SU-DHL-6 (cell line): ENCODE measurements around the gene C1QTNF1.

ENCODE experiments used
- EZH2phosphoT487 ChIP-seq: fragments of 200-600 bp; sonication (generic), shearing (Covaris generic); conservative IDR thresholded peaks from 2 replicates; pipeline ENCODE4 v1.6.1; 2018; ENCODE audit warnings: mild to moderate bottlenecking, antibody characterized with exemption, low read length, moderate library complexity, mixed read lengths
- TF ChIP-seq, protein P1 (sequence below): fragments of 200-600 bp; sonication (generic); IDR thresholded peaks from one replicate; pipeline ENCODE4 v1.5.1; 2017; ENCODE audit warnings: antibody characterized with exemption, mild to moderate bottlenecking, low read length, moderate library complexity; ENCODE audit not compliant: insufficient read depth, poor library complexity, severe bottlenecking

DNA sequence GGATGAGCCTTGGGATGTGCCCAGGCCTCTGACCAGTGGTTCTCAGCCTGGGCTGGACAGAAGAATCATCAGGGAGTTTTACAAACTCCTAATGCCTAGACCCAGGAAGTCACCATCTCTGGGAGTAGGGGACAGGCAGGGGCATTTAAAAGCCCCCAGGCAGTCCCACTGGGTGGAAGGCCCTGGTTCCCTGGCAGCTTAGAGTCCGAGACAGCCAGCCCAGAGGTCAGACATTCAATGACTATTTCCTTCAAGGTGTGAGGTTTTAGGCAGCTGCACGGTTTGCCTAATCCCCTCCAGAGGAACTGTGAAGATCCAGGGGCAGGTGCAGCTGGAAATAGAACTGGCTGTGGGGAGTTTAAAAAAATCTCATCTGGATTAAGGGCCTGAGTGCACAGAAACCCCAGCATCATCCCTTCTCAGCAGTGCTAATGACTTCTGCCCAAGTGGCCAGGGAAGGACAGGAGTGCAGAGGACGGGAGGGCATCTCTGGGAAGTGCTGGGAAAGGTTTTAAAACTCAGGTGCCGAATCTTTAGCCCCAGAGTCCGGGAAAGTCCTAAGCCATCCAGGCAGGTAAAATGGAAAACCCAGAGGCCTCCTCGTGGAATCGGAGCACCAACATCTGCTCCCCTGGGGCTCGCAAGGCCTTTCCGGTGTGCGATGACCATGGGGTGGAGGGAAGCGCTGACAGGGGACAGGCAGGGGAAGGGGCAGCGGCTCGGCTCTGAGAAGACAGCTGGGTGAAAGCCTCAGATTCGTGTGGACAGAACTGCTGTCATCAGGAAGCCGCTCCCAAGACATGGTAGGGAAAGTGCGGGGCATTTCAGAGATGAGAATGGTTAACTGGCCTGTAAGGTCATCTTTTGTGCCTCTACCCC lies 42.7 kb upstream of the C1QTNF1 start:
- TF ChIP-seq, protein P1, sequence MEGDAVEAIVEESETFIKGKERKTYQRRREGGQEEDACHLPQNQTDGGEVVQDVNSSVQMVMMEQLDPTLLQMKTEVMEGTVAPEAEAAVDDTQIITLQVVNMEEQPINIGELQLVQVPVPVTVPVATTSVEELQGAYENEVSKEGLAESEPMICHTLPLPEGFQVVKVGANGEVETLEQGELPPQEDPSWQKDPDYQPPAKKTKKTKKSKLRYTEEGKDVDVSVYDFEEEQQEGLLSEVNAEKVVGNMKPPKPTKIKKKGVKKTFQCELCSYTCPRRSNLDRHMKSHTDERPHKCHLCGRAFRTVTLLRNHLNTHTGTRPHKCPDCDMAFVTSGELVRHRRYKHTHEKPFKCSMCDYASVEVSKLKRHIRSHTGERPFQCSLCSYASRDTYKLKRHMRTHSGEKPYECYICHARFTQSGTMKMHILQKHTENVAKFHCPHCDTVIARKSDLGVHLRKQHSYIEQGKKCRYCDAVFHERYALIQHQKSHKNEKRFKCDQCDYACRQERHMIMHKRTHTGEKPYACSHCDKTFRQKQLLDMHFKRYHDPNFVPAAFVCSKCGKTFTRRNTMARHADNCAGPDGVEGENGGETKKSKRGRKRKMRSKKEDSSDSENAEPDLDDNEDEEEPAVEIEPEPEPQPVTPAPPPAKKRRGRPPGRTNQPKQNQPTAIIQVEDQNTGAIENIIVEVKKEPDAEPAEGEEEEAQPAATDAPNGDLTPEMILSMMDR = no peak
- no peak for TF ChIP-seq EZH2phosphoT487
